ENCODE data around the gene KRT20.
"Not testable (repeated sequence)": the region's sequence is repeated elsewhere in the genome, so short reads cannot be mapped to it uniquely, and the experiment has no call there.

KRT20 gene, protein sequence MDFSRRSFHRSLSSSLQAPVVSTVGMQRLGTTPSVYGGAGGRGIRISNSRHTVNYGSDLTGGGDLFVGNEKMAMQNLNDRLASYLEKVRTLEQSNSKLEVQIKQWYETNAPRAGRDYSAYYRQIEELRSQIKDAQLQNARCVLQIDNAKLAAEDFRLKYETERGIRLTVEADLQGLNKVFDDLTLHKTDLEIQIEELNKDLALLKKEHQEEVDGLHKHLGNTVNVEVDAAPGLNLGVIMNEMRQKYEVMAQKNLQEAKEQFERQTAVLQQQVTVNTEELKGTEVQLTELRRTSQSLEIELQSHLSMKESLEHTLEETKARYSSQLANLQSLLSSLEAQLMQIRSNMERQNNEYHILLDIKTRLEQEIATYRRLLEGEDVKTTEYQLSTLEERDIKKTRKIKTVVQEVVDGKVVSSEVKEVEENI

DNA sequence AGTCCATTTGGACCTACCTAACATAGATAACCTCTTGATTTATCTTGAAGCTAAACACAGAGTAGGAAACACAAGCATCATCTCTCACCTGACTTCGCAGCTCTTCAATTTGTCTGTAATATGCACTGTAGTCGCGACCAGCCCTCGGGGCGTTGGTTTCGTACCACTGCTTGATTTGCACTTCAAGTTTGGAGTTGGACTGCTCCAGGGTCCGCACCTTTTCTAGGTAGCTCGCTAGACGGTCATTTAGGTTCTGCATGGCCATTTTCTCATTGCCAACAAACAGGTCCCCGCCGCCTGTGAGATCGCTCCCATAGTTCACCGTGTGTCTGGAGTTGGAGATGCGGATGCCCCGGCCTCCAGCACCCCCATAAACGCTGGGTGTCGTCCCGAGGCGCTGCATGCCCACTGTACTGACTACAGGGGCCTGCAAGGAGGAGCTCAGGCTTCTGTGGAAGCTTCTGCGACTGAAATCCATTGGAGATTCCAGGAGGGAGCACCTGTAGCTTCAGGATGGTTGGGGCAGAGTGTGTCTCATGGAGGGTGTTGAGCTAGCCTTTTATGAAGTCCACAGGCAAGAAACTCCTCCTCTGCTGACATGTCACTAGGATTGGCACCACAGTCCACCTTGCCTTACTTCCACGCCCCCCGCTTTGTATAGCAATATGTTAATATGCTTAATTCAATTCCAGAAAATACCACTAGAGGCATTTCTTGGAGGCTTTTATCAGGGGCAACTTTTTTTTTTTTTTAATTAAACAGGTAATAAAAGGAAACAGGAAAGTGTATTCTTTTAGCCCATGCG lies at the start of gene KRT20:
Gene KRT20 (minus strand): TSS at position 535 of the 805 bp plus-strand sequence. CDS start 57 bp downstream, at position 478.
- DNase-seq: no peak

- no peak for DNase-seq
Measured at GRCh38 chr17:40932608-40933007, 47.6 kb upstream of the KRT20 start.

- DNase-seq: no peak
Measured at GRCh38 chr17:40931311-40931710, 46.3 kb upstream of the KRT20 start.

GRCh38 chr17:40926341-40926740 lies 41.3 kb upstream of the KRT20 start:
- no peak for DNase-seq

DNA sequence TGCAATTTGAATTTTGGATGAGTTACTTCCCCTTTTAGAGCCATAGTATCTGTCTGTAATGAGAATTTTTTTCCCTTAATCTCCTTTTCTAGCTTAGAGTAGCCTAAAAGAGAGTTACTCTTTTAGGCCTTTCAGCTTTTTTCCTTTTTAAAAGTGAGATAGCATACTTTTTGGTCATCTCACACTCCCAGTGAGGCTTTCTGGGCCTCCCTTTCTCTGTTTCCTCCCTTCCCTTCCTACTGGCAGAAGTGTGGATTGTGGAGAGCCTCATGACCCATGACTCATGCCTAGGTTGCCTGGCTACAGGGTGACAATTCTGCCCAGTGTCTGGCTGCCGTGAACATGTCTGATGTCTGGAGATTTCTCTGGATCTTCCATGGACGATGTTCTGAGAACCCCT lies 37.2 kb upstream of the KRT20 start:
- DNase-seq: no peak

GRCh38 chr17:40921026-40921425 lies 36.0 kb upstream of the KRT20 start:
- no peak for DNase-seq

- DNase-seq: not testable (repeated sequence)
Measured at GRCh38 chr17:40917116-40917515, 32.1 kb upstream of the KRT20 start.

DNA sequence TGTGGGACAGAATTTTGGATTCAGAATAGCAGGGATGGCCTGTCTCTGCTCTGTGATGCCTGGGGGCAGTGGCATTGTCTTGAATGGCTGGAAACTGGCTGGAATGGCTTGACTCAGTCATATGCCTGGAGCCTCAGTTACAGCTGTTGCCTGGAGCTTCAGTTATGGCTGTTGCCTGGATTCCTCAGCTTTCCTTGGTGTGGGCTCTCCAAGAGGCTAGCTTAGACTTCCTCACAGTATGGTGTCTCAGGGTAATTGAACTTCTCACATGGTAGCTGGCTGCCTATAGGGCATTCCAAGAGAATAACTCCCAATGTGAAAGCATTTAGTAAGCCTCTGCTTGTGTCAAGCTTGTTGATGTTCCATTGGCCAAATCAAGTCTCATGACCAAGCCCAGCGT lies 31.3 kb upstream of the KRT20 start:
- DNase-seq: no peak

- no peak for DNase-seq
Measured at GRCh38 chr17:40915721-40916256, 30.7 kb upstream of the KRT20 start.

- no peak for DNase-seq
Measured at GRCh38 chr17:40915199-40915661, 30.2 kb upstream of the KRT20 start.

DNA sequence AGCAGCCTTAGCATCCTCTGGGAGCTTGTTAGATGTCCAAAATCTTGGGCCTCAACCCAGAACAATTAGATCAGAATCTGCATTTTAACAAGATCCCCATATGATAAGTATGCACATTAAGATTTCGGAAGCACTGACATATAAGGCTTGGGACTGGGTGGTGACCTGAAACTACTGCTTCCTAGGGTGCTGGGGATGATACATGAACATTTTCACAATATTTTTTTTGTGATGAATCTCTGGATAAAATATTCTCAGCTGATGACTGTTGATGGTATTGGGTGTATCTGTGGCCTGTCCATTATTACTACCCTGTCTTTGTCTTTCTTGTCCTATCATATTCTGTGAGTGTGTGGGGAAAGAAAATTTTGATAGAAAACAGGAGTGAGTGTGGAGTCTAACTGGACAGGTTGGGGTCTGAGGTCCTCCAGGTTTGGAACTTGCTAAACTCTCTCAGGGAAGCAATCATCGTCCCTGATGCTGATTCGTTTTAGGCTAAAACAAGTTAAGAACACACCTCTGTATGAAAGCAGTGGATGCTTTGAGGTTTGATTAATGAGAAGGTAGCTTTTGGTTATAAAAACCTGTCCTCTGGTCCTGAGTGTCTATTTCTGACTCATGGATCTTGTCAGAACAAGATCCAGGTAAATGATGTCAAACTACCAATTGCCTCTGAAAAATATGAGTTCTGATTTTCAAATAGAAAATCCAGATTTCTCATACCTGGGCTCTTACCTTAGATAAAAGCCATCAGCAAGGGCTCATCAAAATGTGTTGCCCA lies 29.2 kb upstream of the KRT20 start:
- DNase-seq: no peak

GRCh38 chr17:40912486-40913210 lies 27.6 kb upstream of the KRT20 start:
- no peak for DNase-seq

- DNase-seq: no peak
Measured at GRCh38 chr17:40910441-40910841, 25.4 kb upstream of the KRT20 start.

GRCh38 chr17:40909755-40910154 lies 24.7 kb upstream of the KRT20 start:
- DNase-seq: no peak

DNA sequence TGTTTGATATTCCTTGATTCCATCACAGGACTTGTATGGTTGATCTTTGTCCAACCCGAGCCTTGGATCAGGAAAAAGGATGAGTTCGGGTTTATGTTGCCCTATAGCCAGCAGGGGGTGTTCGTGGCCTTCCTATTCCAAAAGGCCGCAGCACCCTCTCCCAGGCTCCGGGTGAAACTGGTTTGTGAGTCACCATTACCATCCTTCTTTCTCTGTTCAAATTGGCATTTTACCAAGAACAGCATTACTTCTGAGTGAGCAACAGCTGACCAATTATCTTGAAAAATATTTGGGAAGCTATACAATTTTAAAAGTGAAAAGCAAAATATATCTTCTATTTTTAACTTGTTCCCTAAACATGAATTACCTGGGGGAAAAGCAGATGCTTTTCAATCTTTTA lies 24.3 kb upstream of the KRT20 start:
- peak; percentile 39 for DNase-seq

DNA sequence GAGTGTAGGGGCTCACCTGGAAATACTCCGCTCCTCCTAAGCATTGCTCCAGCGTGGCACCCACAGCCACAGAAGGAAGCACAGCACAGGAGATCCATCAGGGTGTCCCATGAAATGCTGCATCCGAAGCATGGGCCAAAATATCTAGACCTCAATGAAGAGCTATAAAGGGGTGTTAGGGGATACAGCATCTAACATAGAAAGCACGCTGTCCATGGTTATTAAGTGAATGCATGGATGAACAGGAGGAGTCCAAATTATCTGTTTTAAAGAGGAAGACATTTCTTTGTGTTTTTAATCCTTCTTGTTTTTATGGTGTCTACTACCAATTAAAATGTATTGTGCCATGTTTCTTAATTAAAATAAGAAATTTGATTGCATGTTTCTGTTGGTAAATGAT lies 21.6 kb upstream of the KRT20 start:
- DNase-seq: no peak

GRCh38 chr17:40905370-40905769 lies 20.3 kb upstream of the KRT20 start:
- no peak for DNase-seq

GRCh38 chr17:40903129-40903847 lies 18.2 kb upstream of the KRT20 start:
- no peak for DNase-seq

DNA sequence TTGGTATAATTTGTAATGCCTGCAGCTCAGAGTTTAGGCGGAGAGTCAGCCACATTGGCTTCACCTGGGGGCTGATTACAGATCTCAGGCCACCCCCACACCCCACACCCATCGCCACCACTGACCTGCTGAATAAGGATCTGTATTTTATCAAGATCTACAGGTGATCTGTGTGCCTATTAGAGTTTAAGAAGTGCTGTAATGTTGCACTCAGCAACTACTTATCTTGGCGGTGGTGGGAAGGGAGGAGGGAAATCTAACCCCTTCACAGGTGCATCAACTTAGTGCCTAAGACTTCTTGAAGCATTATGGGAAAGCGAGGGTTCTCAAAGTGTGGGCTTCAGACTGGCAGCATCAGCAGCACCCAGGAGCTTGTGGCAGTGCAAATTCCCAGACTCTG lies 17.5 kb upstream of the KRT20 start:
- no peak for DNase-seq

- no peak for DNase-seq
Measured at GRCh38 chr17:40901981-40902474, 17.0 kb upstream of the KRT20 start.

GRCh38 chr17:40900809-40901356 lies 15.8 kb upstream of the KRT20 start:
- no peak for DNase-seq

Data from activated CD4-positive, CD25-positive, alpha-beta regulatory T cell treated with anti-CD3 and anti-CD28 coated beads, Interleukin-2, amount 50 U/mL, for 72 hours (primary cell).